SK-N-SH (cell line): ENCODE results near the gene HAUS5. TPM values are rescaled to one million over a fixed set of nuclear protein-coding genes. Genes with fewer than 3 reads are reported as not detected.

Experiments
- CTCF ChIA-PET: fragments of 300-600, 350-600 bp; formaldehyde crosslinking; extraction: SDS; loops from one replicate; lab custom pipeline; 2021; lab: Yijun Ruan, JAX
- POLR2A ChIA-PET: fragments of 350-600 bp; sonication (Branson Sonifier 250); formaldehyde crosslinking; extraction: SDS; loops from one replicate; lab custom pipeline; 2020; ENCODE audit warnings: antibody characterized with exemption, inconsistent platforms; lab: Yijun Ruan, JAX
- DNase-seq: peaks from one replicate; pipeline ENCODE4 v3.0.0; 2012
- H2AFZ ChIP-seq: fragments of 200-600 bp; sonication (generic); 2 replicates; pipeline ENCODE4 v1.8.1; 2016; ENCODE audit warnings: antibody characterized with exemption, mild to moderate bottlenecking, low read depth
- H3F3A ChIP-seq: fragments of 200-600 bp; sonication (generic); replicated peaks from 2 replicates; pipeline ENCODE3; 2016; ENCODE audit warnings: antibody characterized with exemption, mild to moderate bottlenecking; ENCODE audit not compliant: insufficient read depth
- H3K27ac ChIP-seq, 2 experiments: fragments of 200-500 bp in 1 of 2; fragments of 200-600 bp in 1 of 2; sonication (Bioruptor generic) in 1 of 2; sonication (generic), shearing (Covaris generic) in 1 of 2; 2 replicates each; pipeline versions ENCODE4 v1.5.1 to v1.6.1; 2014 to 2016; ENCODE audit warnings: low read depth in 2 of 2, inconsistent platforms in 1 of 2, low read length in 1 of 2, mild to moderate bottlenecking in 1 of 2, mixed read lengths in 1 of 2
- H3K27me3 ChIP-seq: fragments of 200-600 bp; sonication (generic), shearing (Covaris generic); 2 replicates; pipeline ENCODE4 v1.6.1; 2016; ENCODE audit warnings: mixed run types; ENCODE audit not compliant: insufficient read depth
- H3K36me3 ChIP-seq, 2 experiments: fragments of 200-500 bp in 1 of 2; fragments of 200-600 bp in 1 of 2; sonication (Bioruptor generic) in 1 of 2; sonication (generic) in 1 of 2; replicated peaks in 1 of 2; 2 replicates each; pipeline versions ENCODE3 to v1.5.1; 2014 to 2016; ENCODE audit warnings: low read length in 1 of 2, mild to moderate bottlenecking in 1 of 2; ENCODE audit not compliant: insufficient read depth in 2 of 2, control insufficient read depth in 1 of 2
- H3K4me1 ChIP-seq, 2 experiments: fragments of 200-500 bp in 1 of 2; fragments of 200-600 bp in 1 of 2; sonication (Bioruptor generic) in 1 of 2; sonication (generic), shearing (Covaris generic) in 1 of 2; 2 replicates each; pipeline versions ENCODE4 v1.5.1 to v1.6.1; 2014 to 2016; ENCODE audit warnings: low read depth in 1 of 2, low read length in 1 of 2, mixed run types in 1 of 2; ENCODE audit not compliant: insufficient read depth in 2 of 2, control insufficient read depth in 1 of 2
- H3K4me2 ChIP-seq: fragments of 200-600 bp; sonication (generic), shearing (Covaris generic); 2 replicates; pipeline ENCODE4 v1.6.1; 2017; ENCODE audit warnings: mixed run types
- H3K4me3 ChIP-seq, 2 experiments: fragments of 200-500 bp in 1 of 2; fragments of 200-600 bp in 1 of 2; sonication (Bioruptor generic) in 1 of 2; sonication (generic), shearing (Covaris generic) in 1 of 2; 2 replicates each; pipeline versions ENCODE4 v1.5.1 to v1.8.1; 2014 to 2016; ENCODE audit warnings: low read depth in 2 of 2, inconsistent platforms in 1 of 2, low read length in 1 of 2, mild to moderate bottlenecking in 1 of 2, mixed read lengths in 1 of 2, moderate library complexity in 1 of 2
- H3K79me2 ChIP-seq: fragments of 200-600 bp; sonication (generic); 2 replicates; pipeline ENCODE4 v1.8.1; 2017; ENCODE audit warnings: mild to moderate bottlenecking; ENCODE audit not compliant: insufficient read depth
- H3K9ac ChIP-seq: fragments of 200-600 bp; sonication (generic); 2 replicates; pipeline ENCODE4 v1.6.1; 2017; ENCODE audit warnings: mixed run types
- H3K9me2 ChIP-seq: fragments of 200-600 bp; sonication (generic); 2 replicates; pipeline ENCODE4 v1.6.1; 2017; ENCODE audit warnings: mixed run types
- H3K9me3 ChIP-seq: fragments of 200-600 bp; sonication (generic); 2 replicates; pipeline ENCODE4 v1.6.1; 2017; ENCODE audit warnings: mixed run types, mild to moderate bottlenecking, moderate library complexity
- H4K20me1 ChIP-seq: fragments of 200-600 bp; sonication (generic); 2 replicates; pipeline ENCODE4 v1.6.1; 2017; ENCODE audit warnings: mild to moderate bottlenecking, mixed run types; ENCODE audit not compliant: insufficient read depth
- CHD2 ChIP-seq: fragments of 150-350 bp; IDR thresholded peaks from 2 replicates; pipeline ENCODE4 v1.6.1; 2018; ENCODE audit warnings: low read length; ENCODE audit not compliant: partially characterized antibody
- EP300 ChIP-seq, 2 experiments: IDR thresholded peaks; 2 replicates each; pipeline versions ENCODE4 v1.4.0 to v1.6.1; 2012; ENCODE audit warnings: borderline replicate concordance in 1 of 2, low read depth in 1 of 2, low read length in 1 of 2
- FOSL2 ChIP-seq: IDR thresholded peaks from 2 replicates; pipeline ENCODE4 v1.4.0; 2012; ENCODE audit warnings: low read depth, mild to moderate bottlenecking, moderate library complexity, borderline replicate concordance
- FOXJ3 ChIP-seq: sonication (generic); formaldehyde crosslinking; IDR thresholded peaks from 2 replicates; pipeline ENCODE4 v1.5.1; 2020; ENCODE audit warnings: mild to moderate bottlenecking, missing genetic modification reagents
- FOXM1 ChIP-seq: IDR thresholded peaks from 2 replicates; pipeline ENCODE4 v1.4.0; 2012; ENCODE audit warnings: low read depth, mild to moderate bottlenecking
- GABPA ChIP-seq: IDR thresholded peaks from 2 replicates; pipeline ENCODE4 v1.4.0; 2012; ENCODE audit warnings: low read depth, mild to moderate bottlenecking
- GATA2 ChIP-seq: sonication (generic); formaldehyde crosslinking; IDR thresholded peaks from 2 replicates; pipeline ENCODE4 v1.5.0; 2020; ENCODE audit warnings: mild to moderate bottlenecking, missing genetic modification reagents
- NFIC ChIP-seq: IDR thresholded peaks from 2 replicates; pipeline ENCODE4 v1.4.0; 2012; ENCODE audit warnings: borderline replicate concordance
- NRF1 ChIP-seq: IDR thresholded peaks from 2 replicates; pipeline ENCODE4 v1.6.1; 2012; ENCODE audit warnings: low read depth, mild to moderate bottlenecking, low read length
- POLR2AphosphoS5 ChIP-seq: IDR thresholded peaks from 2 replicates; pipeline ENCODE4 v1.6.1; 2012; ENCODE audit warnings: low read depth, low read length
- RFX5 ChIP-seq: IDR thresholded peaks from 2 replicates; pipeline ENCODE4 v1.6.1; 2012; ENCODE audit warnings: mild to moderate bottlenecking, improper control_type of control experiment, low read length
- RXRA ChIP-seq: IDR thresholded peaks from 2 replicates; pipeline ENCODE4 v1.4.0; 2012; ENCODE audit warnings: low read depth, mild to moderate bottlenecking, borderline replicate concordance
- SMC3 ChIP-seq: IDR thresholded peaks from 2 replicates; pipeline ENCODE4 v1.6.1; 2012; ENCODE audit warnings: low read depth, low read length, improper control_type of control experiment
- TCF12 ChIP-seq: IDR thresholded peaks from 2 replicates; pipeline ENCODE4 v1.4.0; 2012
- WGBS: methylation state at CpG from one replicate; pipeline ENCODE4 v1.1.6; 2017; ENCODE audit warnings: low lambda C conversion rate; 5-methylcytosine and 5-hydroxymethylcytosine counted together
- polyA plus RNA-seq, 3 experiments: library from polyadenylated mRNA; depleted of rRNA; stranded (reverse); fragments of >200 nt; gene quantifications; 2 replicates each; pipeline ENCODE4 v1.2.3, GENCODE V29; 2012
- TF ChIP-seq, protein P1 (sequence below): fragments of 150-350 bp; IDR thresholded peaks from 2 replicates; pipeline ENCODE4 v1.6.1; 2017; ENCODE audit warnings: antibody characterized with exemption, low read length, low read depth, borderline replicate concordance
- TF ChIP-seq, protein P2 (sequence below): IDR thresholded peaks from 2 replicates; pipeline ENCODE4 v1.4.0; 2012; ENCODE audit warnings: low read depth, borderline replicate concordance
- TF ChIP-seq, protein P3 (sequence below): IDR thresholded peaks from 2 replicates; pipeline ENCODE4 v1.4.0; 2012; ENCODE audit warnings: low read depth
- TF ChIP-seq, protein P4 (sequence below): fragments of 200-600 bp; sonication (generic); IDR thresholded peaks from 2 replicates; pipeline ENCODE4 v1.6.1; 2017; ENCODE audit warnings: antibody characterized with exemption, mild to moderate bottlenecking, moderate library complexity
- TF ChIP-seq, protein P5 (sequence below): IDR thresholded peaks from 2 replicates; pipeline ENCODE4 v1.6.1; 2012; ENCODE audit warnings: mild to moderate bottlenecking, low read depth, low read length, moderate library complexity

Gene HAUS5
- polyA plus RNA-seq, 1 of the 3 experiments (the other 2 are of a cell fraction), result 7.1 TPM

DNA sequence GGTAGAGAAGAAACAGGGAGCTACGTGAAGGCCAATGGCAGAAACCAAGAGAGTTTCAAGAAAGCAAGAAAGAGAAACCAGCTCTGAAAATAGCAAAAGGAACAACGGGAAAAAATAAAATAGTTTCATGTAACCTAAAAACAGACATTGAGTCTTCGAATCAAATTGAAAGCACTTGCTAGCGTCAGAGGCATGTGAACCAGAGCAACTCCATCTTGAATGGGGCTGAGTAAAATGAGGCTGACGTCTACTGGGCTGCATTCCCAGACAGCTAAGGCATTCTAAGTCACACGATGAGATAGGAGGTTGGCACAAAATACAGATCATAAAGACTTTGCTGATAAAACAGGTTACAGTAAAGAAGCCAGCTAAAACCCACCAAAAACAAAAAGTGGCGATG is 33.8 kb upstream of the HAUS5 start:
- no peak overlapping the region for H3K4me2 ChIP-seq
- H3K4me1 ChIP-seq, result no peaks in the 10 kb centered on the region
- WGBS, result 14% methylated on average over 7 of the region's 7 CpGs
- H3K9me3 ChIP-seq, result no peaks in the 10 kb centered on the region
- H3K36me3 ChIP-seq, result no peaks in the 10 kb centered on the region
- H3K27ac ChIP-seq, result no peak overlapping the region
- H3K4me3 ChIP-seq, result no peak overlapping the region
- no peaks in the 10 kb centered on the region for H3K79me2 ChIP-seq
- ChIA-PET POLR2A (no interaction called here), CTCF (no interaction called here)
- H3F3A ChIP-seq, result no peaks in the 10 kb centered on the region
- no peaks in the 10 kb centered on the region for H3K9me2 ChIP-seq
- no peak for DNase-seq
- H3K27me3 ChIP-seq, result peaks cover 3% of the 10 kb centered on the region
- H4K20me1 ChIP-seq, result no peaks in the 10 kb centered on the region
- no peak overlapping the region for H3K9ac ChIP-seq
- TF ChIP-seq FOSL2 (no peak), FOXJ3 (CRISPR knock-in tag) (no peak), RXRA (no peak), CHD2 (no peak), POLR2AphosphoS5 (no peak), FOXM1 (no peak), GABPA (no peak), RFX5 (no peak), EP300 (IDR thresholded peaks at IDR 0.05; ENCODE audit: borderline replicate concordance in 1 of 2, low read depth in 1 of 2, low read length in 1 of 2) (no peak), SMC3 (no peak), TCF12 (no peak), GATA2 (CRISPR knock-in tag) (no peak), NRF1 (no peak), NFIC (no peak)
- TF ChIP-seq, protein P1, sequence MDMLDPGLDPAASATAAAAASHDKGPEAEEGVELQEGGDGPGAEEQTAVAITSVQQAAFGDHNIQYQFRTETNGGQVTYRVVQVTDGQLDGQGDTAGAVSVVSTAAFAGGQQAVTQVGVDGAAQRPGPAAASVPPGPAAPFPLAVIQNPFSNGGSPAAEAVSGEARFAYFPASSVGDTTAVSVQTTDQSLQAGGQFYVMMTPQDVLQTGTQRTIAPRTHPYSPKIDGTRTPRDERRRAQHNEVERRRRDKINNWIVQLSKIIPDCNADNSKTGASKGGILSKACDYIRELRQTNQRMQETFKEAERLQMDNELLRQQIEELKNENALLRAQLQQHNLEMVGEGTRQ, result no peak
- TF ChIP-seq, protein P2, sequence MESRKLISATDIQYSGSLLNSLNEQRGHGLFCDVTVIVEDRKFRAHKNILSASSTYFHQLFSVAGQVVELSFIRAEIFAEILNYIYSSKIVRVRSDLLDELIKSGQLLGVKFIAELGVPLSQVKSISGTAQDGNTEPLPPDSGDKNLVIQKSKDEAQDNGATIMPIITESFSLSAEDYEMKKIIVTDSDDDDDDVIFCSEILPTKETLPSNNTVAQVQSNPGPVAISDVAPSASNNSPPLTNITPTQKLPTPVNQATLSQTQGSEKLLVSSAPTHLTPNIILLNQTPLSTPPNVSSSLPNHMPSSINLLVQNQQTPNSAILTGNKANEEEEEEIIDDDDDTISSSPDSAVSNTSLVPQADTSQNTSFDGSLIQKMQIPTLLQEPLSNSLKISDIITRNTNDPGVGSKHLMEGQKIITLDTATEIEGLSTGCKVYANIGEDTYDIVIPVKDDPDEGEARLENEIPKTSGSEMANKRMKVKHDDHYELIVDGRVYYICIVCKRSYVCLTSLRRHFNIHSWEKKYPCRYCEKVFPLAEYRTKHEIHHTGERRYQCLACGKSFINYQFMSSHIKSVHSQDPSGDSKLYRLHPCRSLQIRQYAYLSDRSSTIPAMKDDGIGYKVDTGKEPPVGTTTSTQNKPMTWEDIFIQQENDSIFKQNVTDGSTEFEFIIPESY, result no peak
- TF ChIP-seq, protein P3, sequence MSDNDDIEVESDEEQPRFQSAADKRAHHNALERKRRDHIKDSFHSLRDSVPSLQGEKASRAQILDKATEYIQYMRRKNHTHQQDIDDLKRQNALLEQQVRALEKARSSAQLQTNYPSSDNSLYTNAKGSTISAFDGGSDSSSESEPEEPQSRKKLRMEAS, result no peak
- TF ChIP-seq, protein P4, sequence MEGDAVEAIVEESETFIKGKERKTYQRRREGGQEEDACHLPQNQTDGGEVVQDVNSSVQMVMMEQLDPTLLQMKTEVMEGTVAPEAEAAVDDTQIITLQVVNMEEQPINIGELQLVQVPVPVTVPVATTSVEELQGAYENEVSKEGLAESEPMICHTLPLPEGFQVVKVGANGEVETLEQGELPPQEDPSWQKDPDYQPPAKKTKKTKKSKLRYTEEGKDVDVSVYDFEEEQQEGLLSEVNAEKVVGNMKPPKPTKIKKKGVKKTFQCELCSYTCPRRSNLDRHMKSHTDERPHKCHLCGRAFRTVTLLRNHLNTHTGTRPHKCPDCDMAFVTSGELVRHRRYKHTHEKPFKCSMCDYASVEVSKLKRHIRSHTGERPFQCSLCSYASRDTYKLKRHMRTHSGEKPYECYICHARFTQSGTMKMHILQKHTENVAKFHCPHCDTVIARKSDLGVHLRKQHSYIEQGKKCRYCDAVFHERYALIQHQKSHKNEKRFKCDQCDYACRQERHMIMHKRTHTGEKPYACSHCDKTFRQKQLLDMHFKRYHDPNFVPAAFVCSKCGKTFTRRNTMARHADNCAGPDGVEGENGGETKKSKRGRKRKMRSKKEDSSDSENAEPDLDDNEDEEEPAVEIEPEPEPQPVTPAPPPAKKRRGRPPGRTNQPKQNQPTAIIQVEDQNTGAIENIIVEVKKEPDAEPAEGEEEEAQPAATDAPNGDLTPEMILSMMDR, result no peak
- TF ChIP-seq, protein P5, sequence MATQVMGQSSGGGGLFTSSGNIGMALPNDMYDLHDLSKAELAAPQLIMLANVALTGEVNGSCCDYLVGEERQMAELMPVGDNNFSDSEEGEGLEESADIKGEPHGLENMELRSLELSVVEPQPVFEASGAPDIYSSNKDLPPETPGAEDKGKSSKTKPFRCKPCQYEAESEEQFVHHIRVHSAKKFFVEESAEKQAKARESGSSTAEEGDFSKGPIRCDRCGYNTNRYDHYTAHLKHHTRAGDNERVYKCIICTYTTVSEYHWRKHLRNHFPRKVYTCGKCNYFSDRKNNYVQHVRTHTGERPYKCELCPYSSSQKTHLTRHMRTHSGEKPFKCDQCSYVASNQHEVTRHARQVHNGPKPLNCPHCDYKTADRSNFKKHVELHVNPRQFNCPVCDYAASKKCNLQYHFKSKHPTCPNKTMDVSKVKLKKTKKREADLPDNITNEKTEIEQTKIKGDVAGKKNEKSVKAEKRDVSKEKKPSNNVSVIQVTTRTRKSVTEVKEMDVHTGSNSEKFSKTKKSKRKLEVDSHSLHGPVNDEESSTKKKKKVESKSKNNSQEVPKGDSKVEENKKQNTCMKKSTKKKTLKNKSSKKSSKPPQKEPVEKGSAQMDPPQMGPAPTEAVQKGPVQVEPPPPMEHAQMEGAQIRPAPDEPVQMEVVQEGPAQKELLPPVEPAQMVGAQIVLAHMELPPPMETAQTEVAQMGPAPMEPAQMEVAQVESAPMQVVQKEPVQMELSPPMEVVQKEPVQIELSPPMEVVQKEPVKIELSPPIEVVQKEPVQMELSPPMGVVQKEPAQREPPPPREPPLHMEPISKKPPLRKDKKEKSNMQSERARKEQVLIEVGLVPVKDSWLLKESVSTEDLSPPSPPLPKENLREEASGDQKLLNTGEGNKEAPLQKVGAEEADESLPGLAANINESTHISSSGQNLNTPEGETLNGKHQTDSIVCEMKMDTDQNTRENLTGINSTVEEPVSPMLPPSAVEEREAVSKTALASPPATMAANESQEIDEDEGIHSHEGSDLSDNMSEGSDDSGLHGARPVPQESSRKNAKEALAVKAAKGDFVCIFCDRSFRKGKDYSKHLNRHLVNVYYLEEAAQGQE, result no peak
- no peak overlapping the region for H2AFZ ChIP-seq
